Liver (tissue), 9 donors: ENCODE results near the gene MSANTD7. TPM values are rescaled to one million over a fixed set of nuclear protein-coding genes. Genes with fewer than 3 reads are reported as not detected.

Source experiments
- DNase-seq: peaks from one replicate; pipeline ENCODE4 v3.0.0-alpha.2; 2017; ENCODE audit warnings: low spot score
- H3K27ac ChIP-seq, 2 donors: one replicate each; pipeline ENCODE4 v1.7.0; 2013; ENCODE audit warnings: inconsistent platforms in 2 of 2, low read length in 2 of 2, control low read depth in 1 of 2, low read depth in 1 of 2, mild to moderate bottlenecking in 1 of 2
- H3K27me3 ChIP-seq, 4 donors: one replicate each; pipeline versions ENCODE4 v1.6.1 to v1.7.0; 2013; ENCODE audit warnings: low read length in 3 of 4, inconsistent platforms in 1 of 4, mild to moderate bottlenecking in 1 of 4, moderate library complexity in 1 of 4; ENCODE audit not compliant: control insufficient read depth in 4 of 4, insufficient read depth in 4 of 4
- H3K36me3 ChIP-seq, 4 donors: one replicate each; pipeline versions ENCODE4 v1.6.1 to v1.7.0; 2013; ENCODE audit warnings: low read length in 3 of 4, mild to moderate bottlenecking in 3 of 4, low read depth in 1 of 4, moderate library complexity in 1 of 4; ENCODE audit not compliant: control insufficient read depth in 4 of 4, insufficient read depth in 3 of 4
- H3K4me1 ChIP-seq, 4 donors: one replicate each; pipeline versions ENCODE4 v1.6.1 to v1.7.0; 2013; ENCODE audit warnings: low read length in 3 of 4, mild to moderate bottlenecking in 3 of 4, moderate library complexity in 1 of 4; ENCODE audit not compliant: control insufficient read depth in 4 of 4, insufficient read depth in 4 of 4
- H3K4me3 ChIP-seq, 3 donors: one replicate each; pipeline versions ENCODE4 v1.6.1 to v1.7.0; 2013; ENCODE audit warnings: low read length in 3 of 3, control low read depth in 1 of 3, low read depth in 1 of 3, mild to moderate bottlenecking in 1 of 3
- H3K9ac ChIP-seq, 2 donors: one replicate each; pipeline ENCODE4 v1.7.0; 2013; ENCODE audit warnings: low read length in 2 of 2, mild to moderate bottlenecking in 2 of 2, moderate library complexity in 2 of 2, control low read depth in 1 of 2, low read depth in 1 of 2
- H3K9me3 ChIP-seq, 4 donors: one replicate each; pipeline versions ENCODE4 v1.6.1 to v1.7.0; 2013; ENCODE audit warnings: low read length in 3 of 4; ENCODE audit not compliant: control insufficient read depth in 4 of 4
- ATF3 ChIP-seq: IDR thresholded peaks from 2 replicates; pipeline ENCODE4 v1.6.1; 2016; ENCODE audit warnings: antibody characterized with exemption
- EGR1 ChIP-seq, 2 donors: IDR thresholded peaks; 2 replicates each; pipeline ENCODE4 v1.6.1; 2016 to 2018; ENCODE audit warnings: antibody characterized with exemption in 2 of 2, low read depth in 2 of 2
- FOXA1 ChIP-seq: IDR thresholded peaks from 2 replicates; pipeline ENCODE4 v1.6.1; 2016; ENCODE audit warnings: antibody characterized with exemption
- FOXA2 ChIP-seq: IDR thresholded peaks from 2 replicates; pipeline ENCODE4 v1.6.1; 2016; ENCODE audit warnings: antibody characterized with exemption
- GABPA ChIP-seq, 2 donors: IDR thresholded peaks in 1 of 2; conservative IDR thresholded peaks in 1 of 2; 2 replicates each; pipeline ENCODE4 v1.6.1; 2016; ENCODE audit warnings: antibody characterized with exemption in 2 of 2, mild to moderate bottlenecking in 1 of 2, moderate library complexity in 1 of 2
- HNF4A ChIP-seq, 2 donors: conservative IDR thresholded peaks; 2 replicates each; pipeline ENCODE4 v1.6.1; 2016; ENCODE audit warnings: antibody characterized with exemption in 2 of 2, mild to moderate bottlenecking in 2 of 2
- HNF4G ChIP-seq: IDR thresholded peaks from 2 replicates; pipeline ENCODE4 v1.6.1; 2016; ENCODE audit warnings: antibody characterized with exemption
- JUND ChIP-seq, 2 donors: IDR thresholded peaks; 2 replicates each; pipeline ENCODE4 v1.6.1; 2016; ENCODE audit warnings: antibody characterized with exemption in 2 of 2
- NR2F2 ChIP-seq: IDR thresholded peaks from 2 replicates; pipeline ENCODE4 v1.6.1; 2016; ENCODE audit warnings: antibody characterized with exemption
- RAD21 ChIP-seq, 2 donors: IDR thresholded peaks; 2 replicates each; pipeline ENCODE4 v1.6.1; 2016; ENCODE audit warnings: antibody characterized with exemption in 2 of 2, mild to moderate bottlenecking in 2 of 2
- RXRA ChIP-seq, 2 donors: IDR thresholded peaks; 2 replicates each; pipeline ENCODE4 v1.6.1; 2017 to 2018; ENCODE audit warnings: antibody characterized with exemption in 2 of 2, mild to moderate bottlenecking in 1 of 2
- SP1 ChIP-seq: IDR thresholded peaks from 2 replicates; pipeline ENCODE4 v1.6.1; 2018; ENCODE audit warnings: antibody characterized with exemption, mild to moderate bottlenecking
- TAF1 ChIP-seq: conservative IDR thresholded peaks from 2 replicates; pipeline ENCODE4 v1.6.1; 2016; ENCODE audit warnings: antibody characterized with exemption, mild to moderate bottlenecking
- YY1 ChIP-seq: IDR thresholded peaks from 2 replicates; pipeline ENCODE4 v1.6.1; 2016; ENCODE audit warnings: antibody characterized with exemption, mild to moderate bottlenecking
- WGBS: extraction: QIAGEN DNeasy Blood & Tissue Kit; methylation state at CpG from one replicate; pipeline ENCODE4 v1.1.7; 2013; 5-methylcytosine and 5-hydroxymethylcytosine counted together
- polyA plus RNA-seq, 2 donors: library from polyadenylated mRNA; stranded (reverse) in 1 of 2; unstranded in 1 of 2; fragments of 200-250 nt in 1 of 2; fragments of >200 nt in 1 of 2; fragmentation: Nextera tagmentation in 1 of 2; extraction: Ambion mirVana in 1 of 2; gene quantifications; one replicate each; pipeline versions ENCODE4 v1.2.1 to v1.2.3, GENCODE V29; 2013 to 2015
- total RNA-seq, 2 donors: library from RNA; depleted of rRNA; stranded (reverse); fragments of >200 nt; gene quantifications; one replicate each; pipeline ENCODE4 v1.2.3, GENCODE V29; 2014
- TF ChIP-seq, protein P1 (sequence below): IDR thresholded peaks from 2 replicates; pipeline ENCODE4 v1.6.1; 2016; ENCODE audit warnings: antibody characterized with exemption
- TF ChIP-seq, protein P2 (sequence below): fragments of 150-350 bp; IDR thresholded peaks from 2 replicates; pipeline ENCODE4 v1.5.1; 2017; ENCODE audit warnings: improper control_type of control experiment, low read depth, low read length; ENCODE audit not compliant: missing input control
- TF ChIP-seq, protein P3 (sequence below): IDR thresholded peaks from 2 replicates; pipeline ENCODE4 v1.6.1; 2016; ENCODE audit warnings: antibody characterized with exemption
- TF ChIP-seq, protein P4 (sequence below): IDR thresholded peaks from 2 replicates; pipeline ENCODE4 v1.6.1; 2016; ENCODE audit warnings: antibody characterized with exemption, mild to moderate bottlenecking
- donor health status: healthy.
- donor health status: healthy.
- donor health status: healthy.
- donor health status: healthy.
- donor health status: healthy.

The MSANTD7 gene, protein sequence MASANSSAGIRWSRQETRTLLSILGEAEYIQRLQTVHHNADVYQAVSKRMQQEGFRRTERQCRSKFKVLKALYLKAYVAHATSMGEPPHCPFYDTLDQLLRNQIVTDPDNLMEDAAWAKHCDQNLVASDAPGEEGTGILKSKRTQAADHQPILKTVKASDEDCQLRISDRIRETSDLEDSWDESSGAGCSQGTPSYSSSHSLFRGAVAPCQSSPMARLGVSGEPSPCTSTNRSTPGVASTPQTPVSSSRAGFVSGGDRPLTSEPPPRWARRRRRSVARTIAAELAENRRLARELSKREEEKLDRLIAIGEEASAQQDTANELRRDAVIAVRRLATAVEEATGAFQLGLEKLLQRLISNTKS
- 1 to 10 TPM; 5.2 to 8.5 TPM for total RNA-seq
- 1 to 10 TPM in 1 of 2 donors, under 1 TPM in 1; 0.82 to 1.8 TPM for polyA plus RNA-seq

- under 1% methylated on average over 72 of the region's 72 CpGs for WGBS
- peak within 1 kb of the TSS; percentile 95 to 98 (median 97) for H3K4me3 ChIP-seq
- H3K27ac ChIP-seq, result peak within 1 kb of the TSS; percentile 88 to 95
- peaks cover 1 to 18% (median 13%) of the 10 kb centered on the region in 4 donors for H3K36me3 ChIP-seq
- DNase-seq, result peak; percentile 99
- TF ChIP-seq RAD21 (IDR thresholded peaks at IDR 0.05) (peak; percentile 39 to 60), YY1 (peak; percentile 91), JUND (IDR thresholded peaks at IDR 0.05) (no peak), FOXA1 (no peak), GABPA (IDR thresholded peaks at IDR 0.05 in 1 of 2, conservative IDR thresholded peaks at IDR 0.05 in 1 of 2) (peak in 1 of 2 donors; percentile 91), ATF3 (peak; percentile 51), NR2F2 (no peak), TAF1 (peak; percentile 38), HNF4G (no peak), FOXA2 (no peak), HNF4A (conservative IDR thresholded peaks at IDR 0.05) (peak in 1 of 2 donors; percentile 26), SP1 (peak; percentile 79), RXRA (IDR thresholded peaks at IDR 0.05) (peak in 1 of 2 donors; percentile 15), EGR1 (IDR thresholded peaks at IDR 0.05; ENCODE audit: low read depth in 2 of 2) (peak; percentile 24 to 30)
- TF ChIP-seq, protein P1, sequence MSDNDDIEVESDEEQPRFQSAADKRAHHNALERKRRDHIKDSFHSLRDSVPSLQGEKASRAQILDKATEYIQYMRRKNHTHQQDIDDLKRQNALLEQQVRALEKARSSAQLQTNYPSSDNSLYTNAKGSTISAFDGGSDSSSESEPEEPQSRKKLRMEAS, result peak; percentile 43
- TF ChIP-seq, protein P2, sequence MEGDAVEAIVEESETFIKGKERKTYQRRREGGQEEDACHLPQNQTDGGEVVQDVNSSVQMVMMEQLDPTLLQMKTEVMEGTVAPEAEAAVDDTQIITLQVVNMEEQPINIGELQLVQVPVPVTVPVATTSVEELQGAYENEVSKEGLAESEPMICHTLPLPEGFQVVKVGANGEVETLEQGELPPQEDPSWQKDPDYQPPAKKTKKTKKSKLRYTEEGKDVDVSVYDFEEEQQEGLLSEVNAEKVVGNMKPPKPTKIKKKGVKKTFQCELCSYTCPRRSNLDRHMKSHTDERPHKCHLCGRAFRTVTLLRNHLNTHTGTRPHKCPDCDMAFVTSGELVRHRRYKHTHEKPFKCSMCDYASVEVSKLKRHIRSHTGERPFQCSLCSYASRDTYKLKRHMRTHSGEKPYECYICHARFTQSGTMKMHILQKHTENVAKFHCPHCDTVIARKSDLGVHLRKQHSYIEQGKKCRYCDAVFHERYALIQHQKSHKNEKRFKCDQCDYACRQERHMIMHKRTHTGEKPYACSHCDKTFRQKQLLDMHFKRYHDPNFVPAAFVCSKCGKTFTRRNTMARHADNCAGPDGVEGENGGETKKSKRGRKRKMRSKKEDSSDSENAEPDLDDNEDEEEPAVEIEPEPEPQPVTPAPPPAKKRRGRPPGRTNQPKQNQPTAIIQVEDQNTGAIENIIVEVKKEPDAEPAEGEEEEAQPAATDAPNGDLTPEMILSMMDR, result no peak
- TF ChIP-seq, protein P3, sequence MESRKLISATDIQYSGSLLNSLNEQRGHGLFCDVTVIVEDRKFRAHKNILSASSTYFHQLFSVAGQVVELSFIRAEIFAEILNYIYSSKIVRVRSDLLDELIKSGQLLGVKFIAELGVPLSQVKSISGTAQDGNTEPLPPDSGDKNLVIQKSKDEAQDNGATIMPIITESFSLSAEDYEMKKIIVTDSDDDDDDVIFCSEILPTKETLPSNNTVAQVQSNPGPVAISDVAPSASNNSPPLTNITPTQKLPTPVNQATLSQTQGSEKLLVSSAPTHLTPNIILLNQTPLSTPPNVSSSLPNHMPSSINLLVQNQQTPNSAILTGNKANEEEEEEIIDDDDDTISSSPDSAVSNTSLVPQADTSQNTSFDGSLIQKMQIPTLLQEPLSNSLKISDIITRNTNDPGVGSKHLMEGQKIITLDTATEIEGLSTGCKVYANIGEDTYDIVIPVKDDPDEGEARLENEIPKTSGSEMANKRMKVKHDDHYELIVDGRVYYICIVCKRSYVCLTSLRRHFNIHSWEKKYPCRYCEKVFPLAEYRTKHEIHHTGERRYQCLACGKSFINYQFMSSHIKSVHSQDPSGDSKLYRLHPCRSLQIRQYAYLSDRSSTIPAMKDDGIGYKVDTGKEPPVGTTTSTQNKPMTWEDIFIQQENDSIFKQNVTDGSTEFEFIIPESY, result peak; percentile 96
- TF ChIP-seq, protein P4, sequence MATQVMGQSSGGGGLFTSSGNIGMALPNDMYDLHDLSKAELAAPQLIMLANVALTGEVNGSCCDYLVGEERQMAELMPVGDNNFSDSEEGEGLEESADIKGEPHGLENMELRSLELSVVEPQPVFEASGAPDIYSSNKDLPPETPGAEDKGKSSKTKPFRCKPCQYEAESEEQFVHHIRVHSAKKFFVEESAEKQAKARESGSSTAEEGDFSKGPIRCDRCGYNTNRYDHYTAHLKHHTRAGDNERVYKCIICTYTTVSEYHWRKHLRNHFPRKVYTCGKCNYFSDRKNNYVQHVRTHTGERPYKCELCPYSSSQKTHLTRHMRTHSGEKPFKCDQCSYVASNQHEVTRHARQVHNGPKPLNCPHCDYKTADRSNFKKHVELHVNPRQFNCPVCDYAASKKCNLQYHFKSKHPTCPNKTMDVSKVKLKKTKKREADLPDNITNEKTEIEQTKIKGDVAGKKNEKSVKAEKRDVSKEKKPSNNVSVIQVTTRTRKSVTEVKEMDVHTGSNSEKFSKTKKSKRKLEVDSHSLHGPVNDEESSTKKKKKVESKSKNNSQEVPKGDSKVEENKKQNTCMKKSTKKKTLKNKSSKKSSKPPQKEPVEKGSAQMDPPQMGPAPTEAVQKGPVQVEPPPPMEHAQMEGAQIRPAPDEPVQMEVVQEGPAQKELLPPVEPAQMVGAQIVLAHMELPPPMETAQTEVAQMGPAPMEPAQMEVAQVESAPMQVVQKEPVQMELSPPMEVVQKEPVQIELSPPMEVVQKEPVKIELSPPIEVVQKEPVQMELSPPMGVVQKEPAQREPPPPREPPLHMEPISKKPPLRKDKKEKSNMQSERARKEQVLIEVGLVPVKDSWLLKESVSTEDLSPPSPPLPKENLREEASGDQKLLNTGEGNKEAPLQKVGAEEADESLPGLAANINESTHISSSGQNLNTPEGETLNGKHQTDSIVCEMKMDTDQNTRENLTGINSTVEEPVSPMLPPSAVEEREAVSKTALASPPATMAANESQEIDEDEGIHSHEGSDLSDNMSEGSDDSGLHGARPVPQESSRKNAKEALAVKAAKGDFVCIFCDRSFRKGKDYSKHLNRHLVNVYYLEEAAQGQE, result peak; percentile 93
- H3K27me3 ChIP-seq, result no peaks in the 10 kb centered on the region
- no peaks in the 10 kb centered on the region for H3K9me3 ChIP-seq
- peaks cover 0 to 19% (median 9%) of the 10 kb centered on the region in 4 donors for H3K4me1 ChIP-seq
- peak within 1 kb of the TSS; percentile 82 to 90 for H3K9ac ChIP-seq
Observed at GRCh38 chr10:14837757-14838581, at the start of gene MSANTD7, which contains the start of the genes CDNF and HSPA14. Gene MSANTD7 (plus strand): TSS chr10:14838306. CDS start chr10:14842285, 3,979 bp downstream. Gene CDNF (minus strand): TSS chr10:14838037. CDS start chr10:14837946, 91 bp downstream. Gene HSPA14 (plus strand): TSS chr10:14838306. CDS start chr10:14838403, 97 bp downstream.
